Measurements from ENCODE around the gene GPS1.

GRCh38 chr17:82030470-82031302 is 21.0 kb upstream of the GPS1 start:
- peak; percentile 94 to 99 (median 95) for TF ChIP-seq CTCF (IDR thresholded peaks at IDR 0.05)
- no peak for TF ChIP-seq POLR2A (IDR thresholded peaks at IDR 0.05)

All from esophagus squamous epithelium (tissue), 4 donors.